Activated CD4-positive, alpha-beta memory T cell treated with anti-CD3 and anti-CD28 coated beads, Interleukin-2, amount 10 ng/mL, durations not matched to agents 7 days and 5 days (primary cell): ENCODE results near the gene RNF222. TPM values are rescaled to one million over a fixed set of nuclear protein-coding genes. Genes with fewer than 3 reads are reported as not detected.
"Not testable (repeated sequence)": the region's sequence is repeated elsewhere in the genome, so short reads cannot be mapped to it uniquely, and the experiment has no call there.

Experiments used
- CTCF ChIA-PET: fragments of 350-600 bp; sonication (Branson Sonifier 250); formaldehyde crosslinking; loops from one replicate; lab custom pipeline; 2021; ENCODE audit warnings: antibody characterized with exemption, inconsistent platforms; lab: Charles Lee
- POLR2A ChIA-PET: fragments of 350-600 bp; sonication (Branson Sonifier 250); formaldehyde crosslinking; loops from one replicate; lab custom pipeline; 2021; ENCODE audit warnings: antibody characterized with exemption; lab: Charles Lee
- DNase-seq: peaks from one replicate; pipeline ENCODE4 v3.0.0-alpha.2; 2020
- H3K27ac Mint-ChIP-seq: one replicate; pipeline ENCODE4 v1.8.0; 2021; ENCODE audit warnings: mild to moderate bottlenecking, mixed read lengths
- H3K27me3 Mint-ChIP-seq: one replicate; pipeline ENCODE4 v1.8.0; 2021; ENCODE audit warnings: mixed read lengths
- H3K36me3 Mint-ChIP-seq: one replicate; pipeline ENCODE4 v1.8.0; 2021; ENCODE audit warnings: low read depth, mixed read lengths
- H3K4me1 Mint-ChIP-seq: one replicate; pipeline ENCODE4 v1.8.0; 2021; ENCODE audit warnings: mixed read lengths
- H3K4me3 Mint-ChIP-seq: one replicate; pipeline ENCODE4 v1.8.0; 2021; ENCODE audit warnings: mild to moderate bottlenecking, mixed read lengths
- H3K9me3 Mint-ChIP-seq: one replicate; pipeline ENCODE4 v1.8.0; 2021; ENCODE audit warnings: mixed read lengths
- total RNA-seq, 2 experiments: library from RNA; stranded (reverse); gene quantifications; one replicate each; pipeline ENCODE4 v1.2.3, GENCODE V29; 2021

The RNF222 gene
- total RNA-seq, 2 experiments from 2014 or later, result 0.18 TPM; not detected in 1

DNA sequence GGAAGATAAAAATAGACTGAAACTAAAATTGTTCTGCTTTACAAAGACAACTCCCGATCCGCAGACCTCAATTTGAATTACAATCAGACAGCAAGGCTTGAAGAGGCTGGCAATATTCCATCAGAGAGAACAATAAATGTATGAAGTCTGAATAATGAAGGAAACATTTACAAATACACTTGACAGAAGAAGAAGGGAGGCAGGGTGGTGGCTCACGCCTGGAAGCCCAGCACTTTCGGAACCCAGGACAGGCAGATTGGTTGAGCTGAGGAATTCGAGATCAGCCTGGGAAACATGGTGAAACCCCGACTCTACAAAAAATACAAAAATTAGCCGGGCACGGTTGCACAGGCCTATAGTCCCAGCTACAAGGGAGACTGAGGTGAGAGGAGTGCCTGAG lies 43.4 kb downstream of the RNF222 start:
- no peak for DNase-seq
- H3K27ac Mint-ChIP-seq, result no peak overlapping the region
- no peaks in the 10 kb centered on the region for H3K36me3 Mint-ChIP-seq
- no peaks in the 10 kb centered on the region for H3K9me3 Mint-ChIP-seq
- H3K27me3 Mint-ChIP-seq, result peaks cover 4% of the 10 kb centered on the region
- CTCF ChIA-PET, result no interaction called here
- H3K4me3 Mint-ChIP-seq, result no peak overlapping the region
- POLR2A ChIA-PET, result no interaction called here
- H3K4me1 Mint-ChIP-seq, result no peaks in the 10 kb centered on the region

- ChIA-PET CTCF (no interaction called here), POLR2A (no interaction called here)
- Mint-ChIP-seq H3K27ac (no peak overlapping the region), H3K36me3 (no peaks in the 10 kb centered on the region), H3K4me1 (no peaks in the 10 kb centered on the region), H3K4me3 (no peak overlapping the region), H3K9me3 (no peaks in the 10 kb centered on the region), H3K27me3 (peaks cover 4% of the 10 kb centered on the region)
- no peak for DNase-seq
Observed at GRCh38 chr17:8353736-8354135, 43.9 kb downstream of the RNF222 start.

GRCh38 chr17:8350339-8350738 lies 47.3 kb downstream of the RNF222 start:
- CTCF ChIA-PET, result no interaction called here
- H3K36me3 Mint-ChIP-seq, result no peaks in the 10 kb centered on the region

DNA sequence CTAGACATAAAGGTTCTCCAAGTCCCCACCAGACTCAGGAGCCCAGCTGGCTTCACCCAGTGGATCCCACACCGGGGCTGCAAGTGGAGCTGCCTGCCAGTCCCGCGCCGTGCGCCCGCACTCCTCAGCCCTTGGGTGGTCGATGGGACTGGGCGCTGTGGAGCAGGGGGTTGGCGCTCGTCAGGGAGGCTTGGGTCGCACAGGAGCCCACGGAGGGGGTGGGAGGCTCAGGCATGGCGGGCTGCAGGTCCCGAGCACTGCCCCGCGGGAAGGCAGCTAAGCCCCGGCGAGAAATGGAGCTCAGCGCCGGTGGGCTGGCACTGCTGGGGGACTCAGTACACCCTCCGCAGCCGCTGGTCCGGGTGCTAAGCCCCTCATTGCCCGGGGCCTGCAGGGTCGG lies 50.6 kb downstream of the RNF222 start:
- H3K27ac Mint-ChIP-seq, DNase-seq, CTCF ChIA-PET: not testable (repeated sequence)

More at GRCh38 chr17:8350339-8350738, 47.3 kb downstream of the RNF222 start:
- no peak overlapping the region for H3K27ac Mint-ChIP-seq
- POLR2A ChIA-PET, result no interaction called here
- H3K27me3 Mint-ChIP-seq, result peaks cover 25% of the 10 kb centered on the region
- no peaks in the 10 kb centered on the region for H3K4me1 Mint-ChIP-seq
- H3K9me3 Mint-ChIP-seq, result no peaks in the 10 kb centered on the region
- H3K4me3 Mint-ChIP-seq, result no peak overlapping the region
- DNase-seq, result no peak

DNA sequence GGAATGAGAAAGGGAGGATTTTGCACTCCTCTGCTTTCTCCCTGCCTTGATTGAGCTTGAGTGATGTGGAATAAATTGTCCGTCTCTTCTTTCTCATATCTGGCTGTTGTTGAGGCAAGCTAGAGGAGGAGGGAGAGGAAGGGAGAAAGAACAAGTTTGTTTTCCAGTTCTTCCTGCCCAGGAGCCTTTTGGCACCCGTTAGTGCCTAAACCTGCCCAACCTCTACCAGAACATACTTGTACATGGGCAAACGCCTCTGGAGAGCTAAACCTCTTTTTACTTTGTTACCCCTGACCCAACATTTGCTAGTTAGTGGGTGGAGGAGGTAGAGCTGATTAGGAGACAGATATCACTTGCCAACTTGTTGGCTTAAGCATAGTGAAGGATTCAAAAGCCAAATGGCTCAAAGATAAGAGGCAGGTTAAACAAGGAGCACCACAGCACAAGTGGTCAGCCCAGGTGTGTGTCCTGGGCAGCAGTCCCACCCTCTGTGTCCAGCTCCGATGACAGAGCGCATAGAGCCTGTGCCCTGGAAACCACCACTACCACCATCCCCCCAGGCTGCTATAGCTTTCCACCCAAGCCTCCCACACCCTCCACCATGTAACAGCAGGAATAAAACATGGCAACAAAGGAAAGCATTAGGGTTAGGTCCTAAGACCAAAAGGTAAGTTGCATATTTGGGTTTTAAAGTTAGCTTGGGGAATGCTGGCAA lies 51.5 kb downstream of the RNF222 start:
- POLR2A ChIA-PET, result no interaction called here
- Mint-ChIP-seq H3K36me3 (no peaks in the 10 kb centered on the region), H3K4me3 (no peak overlapping the region), H3K9me3 (no peaks in the 10 kb centered on the region), H3K27ac (no peak overlapping the region), H3K4me1 (peaks cover 7% of the 10 kb centered on the region), H3K27me3 (peaks cover 31% of the 10 kb centered on the region)
- no peak for DNase-seq
- CTCF ChIA-PET, result no interaction called here

More for the DNA sequence above, 50.6 kb downstream of the RNF222 start:
- H3K36me3 Mint-ChIP-seq, H3K4me3 Mint-ChIP-seq, POLR2A ChIA-PET, H3K9me3 Mint-ChIP-seq, H3K4me1 Mint-ChIP-seq: not testable (repeated sequence)
- H3K27me3 Mint-ChIP-seq, result peaks cover 29% of the 10 kb centered on the region

GRCh38 chr17:8345052-8345690 lies 52.5 kb downstream of the RNF222 start:
- H3K27me3 Mint-ChIP-seq, result peaks cover 31% of the 10 kb centered on the region
- CTCF ChIA-PET, result no interaction called here

DNA sequence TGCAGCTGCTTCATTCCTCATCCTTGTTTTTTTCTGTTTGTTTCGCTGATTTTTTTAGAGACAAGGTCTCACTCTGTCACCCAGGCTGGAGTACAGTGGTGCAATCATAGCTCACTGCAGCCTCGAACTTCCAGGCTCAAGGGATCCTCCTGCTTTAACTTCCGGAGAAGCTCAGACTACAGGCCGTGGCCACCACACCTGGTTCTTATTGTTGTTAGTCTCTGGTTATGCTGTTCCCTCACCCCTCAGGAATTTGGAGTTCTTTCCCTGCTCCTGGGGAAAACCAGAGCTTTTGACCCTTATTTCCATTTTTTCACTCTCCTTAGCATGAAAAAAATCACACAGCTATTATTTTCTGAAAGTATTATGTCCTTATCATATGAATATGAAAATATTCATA lies 56.2 kb downstream of the RNF222 start:
- ChIA-PET CTCF (no interaction called here), POLR2A (interaction anchor here (0.8 to 1.0 kb wide), 2 partner anchors 10 to 15 kb away, joined by 3 read pairs; no protein-coding TSS in a partner anchor)
- Mint-ChIP-seq H3K9me3 (no peaks in the 10 kb centered on the region), H3K27ac (no peak overlapping the region), H3K4me3 (no peak overlapping the region), H3K36me3 (no peaks in the 10 kb centered on the region), H3K27me3 (peaks cover 20% of the 10 kb centered on the region), H3K4me1 (peaks cover 15% of the 10 kb centered on the region)
- no peak for DNase-seq

More at GRCh38 chr17:8345052-8345690, 52.5 kb downstream of the RNF222 start:
- POLR2A ChIA-PET, result no interaction called here
- peaks cover 7% of the 10 kb centered on the region for H3K4me1 Mint-ChIP-seq
- no peaks in the 10 kb centered on the region for H3K9me3 Mint-ChIP-seq
- no peak overlapping the region for H3K27ac Mint-ChIP-seq
- no peaks in the 10 kb centered on the region for H3K36me3 Mint-ChIP-seq
- no peak for DNase-seq
- H3K4me3 Mint-ChIP-seq, result no peak overlapping the region

Other genes with a start within 250 kb of the RNF222 start
- gene PER1, start 245.4 kb downstream of the RNF222 start, total RNA-seq, result 10 to 100 TPM; 53.5 to 56.6 TPM
- gene VAMP2, start 234.9 kb downstream of the RNF222 start, total RNA-seq, result 10 to 100 TPM; 75.2 to 79.1 TPM
- gene TMEM107, start 221.4 kb downstream of the RNF222 start, total RNA-seq, result 10 to 100 TPM; 49.7 to 53.9 TPM
- 10 to 100 TPM; 16.3 to 17.0 TPM for gene BORCS6, start 207.6 kb downstream of the RNF222 start, total RNA-seq
- gene AURKB, start 187.3 kb downstream of the RNF222 start, total RNA-seq, result 100 to 1,000 TPM; 160 to 167 TPM
- gene CTC1, start 149.8 kb downstream of the RNF222 start, total RNA-seq, result 100 to 1,000 TPM; 116 to 120 TPM
- gene PFAS, start 148.5 kb downstream of the RNF222 start, total RNA-seq, result 10 to 100 TPM; 43.6 to 45.9 TPM
- 10 to 100 TPM; 45.4 to 49.4 TPM for gene RANGRF, start 109.2 kb downstream of the RNF222 start, total RNA-seq
- 10 to 100 TPM; 11.8 to 12.0 TPM for gene SLC25A35, start 102.4 kb downstream of the RNF222 start, total RNA-seq
- not detected for gene ARHGEF15, start 87.6 kb downstream of the RNF222 start, total RNA-seq
- not detected for gene ODF4, start 58.0 kb downstream of the RNF222 start, total RNA-seq
- 1,000 to 10,000 TPM; 1,912 to 1,913 TPM for gene RPL26, start 14.6 kb downstream of the RNF222 start, total RNA-seq
- 10 to 100 TPM; 63.5 to 64.0 TPM for gene NDEL1, start 38.1 kb upstream of the RNF222 start, total RNA-seq
- 10 to 100 TPM; 10.2 to 11.2 TPM for gene MYH10, start 232.9 kb upstream of the RNF222 start, total RNA-seq